ENCODE results near the gene MSANTD3.
A peak's percentile ranks its signal among the peaks of the same experiment; 100 is the strongest.
"Not testable (repeated sequence)": the region's sequence is repeated elsewhere in the genome, so short reads cannot be mapped to it uniquely, and the experiment has no call there.

Gene MSANTD3

GRCh38 chr9:100431886-100432285 lies 4.9 kb downstream of the MSANTD3 start:
- no peak overlapping the region for H3K4me3 ChIP-seq (ENCODE audit: low read depth, low read length)
- no peak for TF ChIP-seq CTCF (IDR thresholded peaks at IDR 0.05; ENCODE audit: low read depth, low read length)

GRCh38 chr9:100432736-100433135 lies 5.8 kb downstream of the MSANTD3 start:
- no peak for TF ChIP-seq CTCF (IDR thresholded peaks at IDR 0.05; ENCODE audit: low read depth, low read length)
- H3K4me3 ChIP-seq (ENCODE audit: low read depth, low read length), result no peak overlapping the region

GRCh38 chr9:100436571-100436970 lies 9.6 kb downstream of the MSANTD3 start:
- H3K4me3 ChIP-seq (ENCODE audit: low read depth, low read length), result no peak overlapping the region
- TF ChIP-seq CTCF (IDR thresholded peaks at IDR 0.05; ENCODE audit: low read depth, low read length), result no peak

- no peak overlapping the region for H3K4me3 ChIP-seq (ENCODE audit: low read depth, low read length)
- TF ChIP-seq CTCF (IDR thresholded peaks at IDR 0.05; ENCODE audit: low read depth, low read length), result peak; percentile 79
These were observed 11.2 kb downstream of the MSANTD3 start for GRCh38 chr9:100437860-100438805.

- no peak overlapping the region for H3K4me3 ChIP-seq (ENCODE audit: low read depth, low read length)
- no peak for TF ChIP-seq CTCF (IDR thresholded peaks at IDR 0.05; ENCODE audit: low read depth, low read length)
These were observed 13.1 kb downstream of the MSANTD3 start for GRCh38 chr9:100440071-100440470.

- not testable (repeated sequence) for H3K4me3 ChIP-seq (ENCODE audit: low read depth, low read length)
These were observed 13.5 kb downstream of the MSANTD3 start for GRCh38 chr9:100440487-100440886.

GRCh38 chr9:100441911-100442361 lies 15.0 kb downstream of the MSANTD3 start:
- no peak for TF ChIP-seq CTCF (IDR thresholded peaks at IDR 0.05; ENCODE audit: low read depth, low read length)

More at GRCh38 chr9:100441911-100442361, 15.0 kb downstream of the MSANTD3 start:
- H3K4me3 ChIP-seq (ENCODE audit: low read depth, low read length), result no peak overlapping the region
